ENCODE results near the gene ZSCAN12. TPM values are rescaled to one million over a fixed set of nuclear protein-coding genes. Genes with fewer than 3 reads are reported as not detected.

ZSCAN12 gene
- total RNA-seq, 1 experiment from 2014 or later: 0.81 TPM

GRCh38 chr6:28401172-28401571, 1.6 kb upstream of the ZSCAN12 start:
- TF ChIP-seq FOSL1 (IDR thresholded peaks at IDR 0.05; ENCODE audit: low read depth) (no peak), EZH2phosphoT487 (IDR thresholded peaks at IDR 0.05; ENCODE audit: borderline replicate concordance) (no peak), EGR1 (IDR thresholded peaks at IDR 0.05; ENCODE audit: low read depth) (no peak), POLR2AphosphoS5 (IDR thresholded peaks at IDR 0.05; ENCODE audit: low read depth, low read length) (no peak), ZBTB33 (IDR thresholded peaks at IDR 0.05; ENCODE audit: extremely low read depth, insufficient replicate concordance, low read length) (no peak), JUND (IDR thresholded peaks at IDR 0.05) (no peak)
- no peak for ATAC-seq
- POLR2A ChIA-PET: no interaction called here

GRCh38 chr6:28400122-28400451, 540 bp upstream of the ZSCAN12 start:
- H3K79me2 ChIP-seq (ENCODE audit: insufficient read depth, low read length): no peaks in the 10 kb centered on the region
- ChIA-PET POLR2A (no interaction called here), RAD21 (ENCODE audit: low non-redundant PET in 1 of 2, low total read pairs in 2 of 2, uncharacterized antibody in 2 of 2, unreplicated experiment in 2 of 2) (no interaction called here), CTCF (no interaction called here)
- peaks cover 0 to 14% of the 10 kb centered on the region in 2 experiments; a peak in 2 of 4 replicates for H3K4me1 ChIP-seq (ENCODE audit: control insufficient read depth in 1 of 2, insufficient read depth in 2 of 2, low read length in 2 of 2)
- no peaks in the 10 kb centered on the region for H3K9me3 ChIP-seq (ENCODE audit: control insufficient read depth in 1 of 2, insufficient read depth in 1 of 2, low read depth in 1 of 2, low read length in 2 of 2)
- no peaks in the 10 kb centered on the region for H3K36me3 ChIP-seq (ENCODE audit: control insufficient read depth in 1 of 2, insufficient read depth in 2 of 2, low read length in 2 of 2)
- H3K4me3 ChIP-seq (replicated peaks in 1 of 2; ENCODE audit: low read depth in 1 of 2, low read length in 2 of 2): no peak overlapping the region
- intact Hi-C loops (cut with micrococcal nuclease): no loop called here
- no peak overlapping the region for H3K27ac ChIP-seq (ENCODE audit: low read depth, low read length)
- TF ChIP-seq SP1 (IDR thresholded peaks at IDR 0.05; ENCODE audit: low read depth): no peak
- H2AFZ ChIP-seq (ENCODE audit: low read depth, low read length, poor library complexity, severe bottlenecking): no peak overlapping the region
- BruUV-seq (replicated peaks): no TSS peak
- H3K27me3 ChIP-seq (ENCODE audit: insufficient read depth, low read length): no peaks in the 10 kb centered on the region
- ATAC-seq: no peak
- no peaks in the 10 kb centered on the region for H4K20me1 ChIP-seq (ENCODE audit: insufficient read depth)
- H3K4me2 ChIP-seq (ENCODE audit: low read length): no peak overlapping the region
- DNase-seq (ENCODE audit: low read depth, low spot score): no peak
- no peak overlapping the region for H3K9ac ChIP-seq (ENCODE audit: low read length)
- H3K9me2 ChIP-seq (ENCODE audit: insufficient read depth): no peaks in the 10 kb centered on the region

More at GRCh38 chr6:28401172-28401571, 1.6 kb upstream of the ZSCAN12 start:
- ChIA-PET CTCF (no interaction called here), RAD21 (ENCODE audit: low non-redundant PET in 1 of 2, low total read pairs in 2 of 2, uncharacterized antibody in 2 of 2, unreplicated experiment in 2 of 2) (no interaction called here)
- intact Hi-C loops (cut with micrococcal nuclease): no loop called here
- Histone ChIP-seq H4K20me1 (ENCODE audit: insufficient read depth) (no peaks in the 10 kb centered on the region), H3K9me2 (ENCODE audit: insufficient read depth) (no peaks in the 10 kb centered on the region), H3K4me2 (ENCODE audit: low read length) (no peak overlapping the region), H3K79me2 (ENCODE audit: insufficient read depth, low read length) (no peaks in the 10 kb centered on the region), H3K9me3 (ENCODE audit: control insufficient read depth in 1 of 2, insufficient read depth in 1 of 2, low read depth in 1 of 2, low read length in 2 of 2) (no peaks in the 10 kb centered on the region), H3K4me1 (ENCODE audit: control insufficient read depth in 1 of 2, insufficient read depth in 2 of 2, low read length in 2 of 2) (peaks cover 0 to 11% of the 10 kb centered on the region in 2 experiments; a peak in 2 of 4 replicates), H3K36me3 (ENCODE audit: control insufficient read depth in 1 of 2, insufficient read depth in 2 of 2, low read length in 2 of 2) (no peaks in the 10 kb centered on the region), H2AFZ (ENCODE audit: low read depth, low read length, poor library complexity, severe bottlenecking) (no peak overlapping the region), H3K4me3 (replicated peaks in 1 of 2; ENCODE audit: low read depth in 1 of 2, low read length in 2 of 2) (no peak overlapping the region), H3K9ac (ENCODE audit: low read length) (no peak overlapping the region), H3K27ac (ENCODE audit: low read depth, low read length) (no peak overlapping the region), H3K27me3 (ENCODE audit: insufficient read depth, low read length) (no peaks in the 10 kb centered on the region)
- no peak for DNase-seq (ENCODE audit: low read depth, low spot score)
- no TSS peak for BruUV-seq (replicated peaks)
